Measurements from ENCODE around the gene ELK4. TPM values are rescaled to one million over a fixed set of nuclear protein-coding genes. Genes with fewer than 3 reads are reported as not detected.

ELK4 gene
- total and polyA plus RNA-seq, 2 of the 13 experiments (the other 11 are each of a cell fraction or from before 2014, with no cell fraction given), result 8.3 to 13.1 TPM

GRCh38 chr1:205631010-205631767 lies 622 bp downstream of the ELK4 start (continued):
- TF ChIP-seq ZMAT5 (CRISPR knock-in tag; IDR thresholded peaks at IDR 0.05; ENCODE audit: borderline replicate concordance, low read depth) (no peak), HES4 (CRISPR knock-in tag; IDR thresholded peaks at IDR 0.05; ENCODE audit: borderline replicate concordance) (no peak), TFDP2 (CRISPR knock-in tag; IDR thresholded peaks at IDR 0.05) (no peak), TAF1 (CRISPR knock-in tag; IDR thresholded peaks at IDR 0.05) (peak; percentile 44; the same call in 1 of the 2 replicates), ATF3 (CRISPR knock-in tag; IDR thresholded peaks at IDR 0.05) (no peak), NFKB2 (CRISPR knock-in tag; IDR thresholded peaks at IDR 0.05; ENCODE audit: borderline replicate concordance) (no peak), POLR2G (IDR thresholded peaks at IDR 0.05; ENCODE audit: low read depth, low read length) (peak; percentile 75), ZNF672 (CRISPR knock-in tag; IDR thresholded peaks at IDR 0.05) (no peak), ZNF263 (CRISPR knock-in tag; IDR thresholded peaks at IDR 0.05) (peak; percentile 68; the same call in 1 of the 2 replicates), ZNF160 (CRISPR knock-in tag; IDR thresholded peaks at IDR 0.05) (no peak), ZBTB26 (CRISPR knock-in tag; IDR thresholded peaks at IDR 0.05; ENCODE audit: borderline replicate concordance) (no peak), ISX (CRISPR knock-in tag; conservative IDR thresholded peaks at IDR 0.05) (no peak), ZNF878 (CRISPR knock-in tag; IDR thresholded peaks at IDR 0.05) (0 out of 2 replicates have a peak, but pooled peaks have one; percentile 24), TRIM24 (CRISPR knock-in tag; IDR thresholded peaks at IDR 0.05) (no peak), ZNF619 (CRISPR knock-in tag; IDR thresholded peaks at IDR 0.05) (0 out of 2 replicates have a peak, but pooled peaks have one; percentile 51), THAP7 (CRISPR knock-in tag; IDR thresholded peaks at IDR 0.05) (no peak), GABPA (IDR thresholded peaks at IDR 0.05; ENCODE audit: low read depth, low read length) (peak; percentile 56), GABPA (CRISPR knock-in tag; IDR thresholded peaks at IDR 0.05; ENCODE audit: low read depth) (peak; percentile 78), RFX3 (CRISPR knock-in tag; IDR thresholded peaks at IDR 0.05) (no peak), POLR2A (IDR thresholded peaks at IDR 0.05; ENCODE audit: insufficient read depth in 1 of 2, low read depth in 2 of 2, low read length in 2 of 2) (peak; percentile 75 to 93; a peak in 3 of 4 replicates), GLI4 (CRISPR knock-in tag; IDR thresholded peaks at IDR 0.05; ENCODE audit: borderline replicate concordance) (no peak), BRF2 (CRISPR knock-in tag; IDR thresholded peaks at IDR 0.05) (no peak), SIN3B (IDR thresholded peaks at IDR 0.05; ENCODE audit: low read length) (no peak), HOXD1 (CRISPR knock-in tag; IDR thresholded peaks at IDR 0.05) (no peak), JUND (CRISPR knock-in tag; IDR thresholded peaks at IDR 0.05) (no peak)
